ENCODE results near the gene PIK3R1. TPM values are rescaled to one million over a fixed set of nuclear protein-coding genes. Genes with fewer than 3 reads are reported as not detected.

PIK3R1 gene
- total RNA-seq, 1 donor = 73.8 TPM

DNA sequence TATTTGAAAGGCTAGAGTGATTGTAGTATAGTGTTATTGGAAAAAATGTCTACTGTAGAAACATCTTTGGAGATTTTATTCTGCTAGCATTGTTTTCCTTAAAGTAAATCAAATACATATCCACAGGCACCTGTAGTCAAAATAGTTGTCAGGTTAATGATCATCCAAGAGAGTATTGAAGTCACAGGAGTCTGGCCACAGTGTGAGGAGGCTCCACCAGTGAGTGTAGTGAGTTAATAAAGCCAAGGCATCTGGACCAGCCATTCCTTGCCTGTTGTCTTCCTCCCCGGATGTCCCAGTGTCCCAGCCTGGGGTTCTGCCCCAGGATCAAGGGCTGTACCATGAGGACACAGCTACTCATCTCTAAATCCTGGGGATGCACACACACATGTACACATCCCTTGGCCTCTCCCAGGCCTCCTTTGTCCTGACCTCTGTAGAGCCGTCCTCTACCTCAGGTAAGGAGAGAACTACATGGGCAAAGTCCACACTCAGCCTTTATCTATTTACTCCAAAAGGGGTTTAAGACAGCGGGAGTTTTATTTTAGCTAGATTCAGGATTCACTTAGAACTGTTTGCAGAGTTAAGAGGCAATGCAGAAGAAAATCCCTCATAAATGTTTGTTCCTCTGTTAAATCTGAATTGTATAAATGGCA, 3.7 kb downstream of the PIK3R1 start:
- no peak overlapping the region for H3K4me3 ChIP-seq (ENCODE audit: low read depth, low read length)
- no peak for DNase-seq (ENCODE audit: low read depth)
- TF ChIP-seq, protein P1, sequence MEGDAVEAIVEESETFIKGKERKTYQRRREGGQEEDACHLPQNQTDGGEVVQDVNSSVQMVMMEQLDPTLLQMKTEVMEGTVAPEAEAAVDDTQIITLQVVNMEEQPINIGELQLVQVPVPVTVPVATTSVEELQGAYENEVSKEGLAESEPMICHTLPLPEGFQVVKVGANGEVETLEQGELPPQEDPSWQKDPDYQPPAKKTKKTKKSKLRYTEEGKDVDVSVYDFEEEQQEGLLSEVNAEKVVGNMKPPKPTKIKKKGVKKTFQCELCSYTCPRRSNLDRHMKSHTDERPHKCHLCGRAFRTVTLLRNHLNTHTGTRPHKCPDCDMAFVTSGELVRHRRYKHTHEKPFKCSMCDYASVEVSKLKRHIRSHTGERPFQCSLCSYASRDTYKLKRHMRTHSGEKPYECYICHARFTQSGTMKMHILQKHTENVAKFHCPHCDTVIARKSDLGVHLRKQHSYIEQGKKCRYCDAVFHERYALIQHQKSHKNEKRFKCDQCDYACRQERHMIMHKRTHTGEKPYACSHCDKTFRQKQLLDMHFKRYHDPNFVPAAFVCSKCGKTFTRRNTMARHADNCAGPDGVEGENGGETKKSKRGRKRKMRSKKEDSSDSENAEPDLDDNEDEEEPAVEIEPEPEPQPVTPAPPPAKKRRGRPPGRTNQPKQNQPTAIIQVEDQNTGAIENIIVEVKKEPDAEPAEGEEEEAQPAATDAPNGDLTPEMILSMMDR (IDR thresholded peaks at IDR 0.05; ENCODE audit: insufficient read depth, low read depth, low read length) = no peak

DNA sequence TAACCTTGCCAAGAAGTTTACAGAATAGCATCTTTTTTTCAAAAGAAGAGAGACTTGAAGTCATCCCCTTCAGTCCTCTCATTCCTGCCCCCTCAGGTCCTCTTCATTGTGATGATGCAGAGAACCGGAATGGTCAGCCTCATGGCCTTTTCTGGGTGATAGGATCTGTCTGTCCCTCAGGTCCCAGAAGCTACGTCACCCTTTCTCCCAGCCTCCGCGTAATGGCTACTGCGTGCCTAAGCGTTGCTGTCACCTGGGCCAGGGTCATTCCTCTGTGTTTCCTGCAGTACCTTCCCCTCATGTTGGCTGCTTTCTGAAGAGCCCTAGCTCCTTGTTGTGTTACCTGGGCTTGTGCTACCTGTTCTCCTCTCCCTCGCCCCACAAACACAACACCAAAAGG, 4.7 kb downstream of the PIK3R1 start:
- no peak overlapping the region for H3K4me3 ChIP-seq (ENCODE audit: low read depth, low read length)
- TF ChIP-seq, protein P1 (IDR thresholded peaks at IDR 0.05; ENCODE audit: insufficient read depth, low read depth, low read length) = no peak
- no peak for DNase-seq (ENCODE audit: low read depth)

DNA sequence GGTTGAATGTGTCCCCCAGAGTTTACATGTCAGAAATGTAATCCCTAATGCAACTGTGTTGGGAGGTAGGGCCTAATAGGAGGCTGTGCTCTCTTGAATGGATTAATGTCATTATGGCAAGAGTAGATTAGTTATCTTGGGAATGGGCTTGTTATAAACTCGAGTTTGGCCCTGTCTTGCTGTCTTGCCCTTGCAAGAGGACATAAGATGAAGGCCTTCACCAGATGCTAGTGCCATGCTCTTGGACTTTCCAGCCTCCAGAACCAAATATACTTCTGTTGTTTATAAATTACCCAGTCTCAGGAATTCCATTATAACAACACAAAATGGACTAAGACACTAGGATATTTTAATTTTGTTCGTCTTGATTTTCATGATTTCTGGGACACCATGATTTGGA, 5.4 kb downstream of the PIK3R1 start:
- no peak overlapping the region for H3K4me3 ChIP-seq (ENCODE audit: low read depth, low read length)
- DNase-seq (ENCODE audit: low read depth) = no peak
- TF ChIP-seq, protein P1 (IDR thresholded peaks at IDR 0.05; ENCODE audit: insufficient read depth, low read depth, low read length) = no peak

DNA sequence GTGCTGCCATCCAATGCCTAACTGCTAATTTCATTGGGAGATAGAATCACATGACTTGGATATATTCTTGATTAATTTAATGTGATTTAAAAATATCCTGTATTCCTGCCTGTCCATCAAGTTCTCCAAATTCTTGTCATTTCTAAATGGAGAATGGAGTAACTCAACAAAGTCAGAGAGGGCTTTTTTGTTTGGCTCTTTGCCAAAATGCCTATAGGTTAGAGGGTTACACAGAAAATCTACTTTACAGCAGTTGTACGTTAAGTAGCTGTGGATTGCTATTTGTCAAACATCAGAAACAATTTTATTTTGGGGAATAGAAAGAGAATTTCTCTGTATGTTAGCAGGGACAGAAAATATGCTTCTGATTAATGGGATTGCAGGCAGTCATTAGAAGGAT, 5.9 kb downstream of the PIK3R1 start:
- H3K4me3 ChIP-seq (ENCODE audit: low read depth, low read length) = no peak overlapping the region
- TF ChIP-seq, protein P1 (IDR thresholded peaks at IDR 0.05; ENCODE audit: insufficient read depth, low read depth, low read length) = no peak
- no peak for DNase-seq (ENCODE audit: low read depth)

DNA sequence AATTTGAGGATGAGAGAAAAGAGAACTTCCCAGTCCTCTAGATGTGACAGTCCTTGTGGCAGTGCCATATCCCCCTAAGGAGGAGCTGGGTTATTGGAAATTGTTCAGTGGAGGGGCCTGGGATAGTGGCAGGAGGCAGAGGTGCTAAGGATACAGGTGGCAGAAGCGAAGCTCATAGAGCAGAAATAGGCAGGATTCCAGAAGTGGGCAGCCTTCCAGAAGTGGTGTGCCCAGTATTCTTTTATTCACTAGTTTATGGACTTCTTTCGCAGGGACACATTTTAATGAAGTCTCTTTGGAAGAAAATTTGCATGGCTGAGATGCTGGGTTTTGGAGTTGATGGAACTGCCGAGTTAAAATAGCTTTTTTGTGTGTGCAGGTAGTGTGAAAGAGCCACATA, 6.8 kb downstream of the PIK3R1 start:
- no peak overlapping the region for H3K4me3 ChIP-seq (ENCODE audit: low read depth, low read length)
- no peak for DNase-seq (ENCODE audit: low read depth)
- TF ChIP-seq, protein P1 (IDR thresholded peaks at IDR 0.05; ENCODE audit: insufficient read depth, low read depth, low read length) = no peak

DNA sequence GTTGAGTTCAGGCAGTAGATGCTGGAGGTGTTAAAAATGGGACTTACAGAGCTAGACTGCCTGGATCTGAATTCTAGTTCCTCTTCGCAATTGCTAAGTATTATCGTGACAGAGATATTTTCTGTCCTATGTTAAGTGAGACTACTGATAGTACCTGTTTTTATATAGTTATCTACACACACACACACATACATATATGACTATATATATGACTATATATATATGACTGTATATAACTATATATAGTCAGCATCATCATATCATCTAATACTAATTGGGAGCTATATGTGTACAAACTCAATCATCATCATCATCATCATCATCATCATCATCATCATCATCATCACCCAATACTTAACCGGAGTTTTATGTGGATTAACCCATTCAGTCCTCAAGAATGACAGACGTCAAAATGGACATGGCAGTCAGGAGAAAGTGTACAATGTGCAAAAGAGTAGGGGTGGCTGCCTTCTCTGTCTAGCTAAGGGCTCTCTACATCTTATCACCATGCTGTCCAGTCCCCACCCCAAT, 7.3 kb downstream of the PIK3R1 start:
- TF ChIP-seq, protein P1 (IDR thresholded peaks at IDR 0.05; ENCODE audit: insufficient read depth, low read depth, low read length) = no peak
- no peak overlapping the region for H3K4me3 ChIP-seq (ENCODE audit: low read depth, low read length)
- no peak for DNase-seq (ENCODE audit: low read depth)

DNA sequence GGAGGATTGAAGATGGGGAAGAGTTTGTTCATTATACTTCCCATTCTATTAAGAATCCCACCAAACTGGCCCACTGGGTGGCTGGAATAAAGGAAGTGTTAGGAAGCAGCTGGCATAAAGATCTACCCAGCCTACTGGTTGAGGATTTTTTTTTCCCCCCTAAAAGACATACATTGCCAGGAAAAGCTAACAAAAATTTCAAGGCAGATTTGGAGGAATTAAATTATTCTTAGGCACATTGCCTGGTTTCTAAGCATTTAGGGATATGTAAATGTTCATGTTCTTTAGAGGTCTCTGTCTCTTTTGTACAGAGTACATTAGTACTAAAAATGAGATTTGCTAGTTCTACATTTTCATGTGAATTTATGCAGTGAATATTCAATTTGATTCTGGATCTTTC, 8.3 kb downstream of the PIK3R1 start:
- H3K4me3 ChIP-seq (ENCODE audit: low read depth, low read length) = no peak overlapping the region
- TF ChIP-seq, protein P1 (IDR thresholded peaks at IDR 0.05; ENCODE audit: insufficient read depth, low read depth, low read length) = no peak
- DNase-seq (ENCODE audit: low read depth) = no peak
